T-helper 22 cell (primary cell): Measurements from ENCODE around the gene SPATA21.

Source experiments
- DNase-seq: peaks from one replicate; pipeline ENCODE4 v3.0.0-alpha.2; 2020; ENCODE audit warnings: low read depth

Gene SPATA21

DNA sequence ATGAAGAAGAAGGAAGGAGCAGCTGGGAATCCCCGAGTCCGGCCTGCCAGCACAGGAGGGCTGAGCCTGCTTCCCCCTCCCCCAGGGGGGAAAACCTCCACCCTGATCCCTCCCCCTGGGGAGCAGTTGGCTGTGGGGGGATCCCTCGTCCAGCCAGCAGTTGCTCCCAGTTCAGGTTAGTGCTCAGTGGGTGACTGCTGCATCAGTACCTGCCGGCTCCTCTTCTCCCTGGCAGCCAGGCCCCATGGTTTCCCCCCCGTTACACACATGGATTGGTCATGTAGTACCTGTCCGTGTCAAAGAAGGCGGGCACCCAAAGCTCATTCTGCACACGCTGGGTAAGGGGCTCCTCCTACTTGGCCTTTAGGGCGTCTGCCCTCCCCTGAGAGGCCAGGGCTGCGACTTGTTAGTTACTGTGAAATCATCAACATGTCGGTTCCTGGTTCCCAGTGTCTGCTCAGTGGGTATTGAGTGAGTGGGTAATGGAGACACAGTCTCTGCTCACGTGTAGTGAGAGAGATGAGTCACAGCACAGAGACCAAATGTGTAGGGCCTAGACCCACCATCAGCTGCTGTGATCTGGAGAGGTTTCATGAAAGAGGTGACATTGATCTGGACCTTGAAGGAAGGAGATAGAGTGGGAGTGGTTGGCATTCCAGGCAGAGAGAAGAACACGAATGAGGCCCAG is 14.8 kb upstream of the SPATA21 start:
- DNase-seq = no peak

DNA sequence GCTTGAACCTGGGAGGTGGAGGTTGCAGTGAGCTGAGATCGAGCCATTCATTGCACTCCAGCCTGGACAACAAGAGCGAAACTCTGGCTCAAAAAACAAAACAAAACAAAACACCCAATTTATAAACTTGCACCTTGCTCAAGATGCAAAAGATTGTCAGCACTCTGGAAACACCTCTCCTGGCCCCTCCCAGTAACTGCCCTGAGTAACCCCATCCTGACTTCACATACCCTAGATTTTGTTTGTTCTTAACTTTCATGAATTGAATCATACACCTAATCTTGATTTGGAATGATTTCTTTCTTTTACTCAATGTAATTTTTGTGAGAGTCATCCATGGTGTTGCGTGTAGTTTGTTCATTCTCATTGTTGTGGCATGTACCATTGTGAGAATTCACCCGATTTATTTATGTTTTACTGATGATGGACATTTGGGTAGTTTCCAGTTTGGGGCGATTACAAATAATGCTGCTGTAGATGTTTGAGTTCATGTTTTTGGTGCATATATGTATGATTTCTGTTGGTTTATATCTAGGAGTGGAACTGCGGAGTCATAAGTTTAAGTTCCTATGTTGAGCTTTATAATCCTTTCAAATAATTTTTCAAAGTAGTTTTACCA is 13.7 kb upstream of the SPATA21 start:
- no peak for DNase-seq

DNA sequence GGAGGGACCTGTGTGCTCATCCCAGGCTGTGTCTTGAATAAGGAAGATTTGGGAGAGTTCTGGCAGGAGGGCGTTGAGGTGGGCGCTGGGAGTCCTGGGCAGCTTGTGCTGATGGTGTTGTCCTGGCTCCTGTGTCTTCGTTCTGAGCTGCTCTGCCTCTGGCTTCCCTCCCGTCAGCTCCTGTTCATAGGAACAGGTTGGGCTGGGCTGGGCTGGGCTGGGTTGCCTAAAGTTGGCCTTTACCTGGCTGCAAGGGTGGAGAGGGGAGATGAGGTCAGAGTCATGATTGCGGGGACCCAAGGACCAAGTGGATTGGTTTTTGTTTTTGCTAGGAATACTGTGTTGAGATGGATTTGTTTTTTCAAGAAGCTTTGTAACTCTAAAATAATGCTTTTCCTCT is 12.4 kb upstream of the SPATA21 start:
- no peak for DNase-seq

DNA sequence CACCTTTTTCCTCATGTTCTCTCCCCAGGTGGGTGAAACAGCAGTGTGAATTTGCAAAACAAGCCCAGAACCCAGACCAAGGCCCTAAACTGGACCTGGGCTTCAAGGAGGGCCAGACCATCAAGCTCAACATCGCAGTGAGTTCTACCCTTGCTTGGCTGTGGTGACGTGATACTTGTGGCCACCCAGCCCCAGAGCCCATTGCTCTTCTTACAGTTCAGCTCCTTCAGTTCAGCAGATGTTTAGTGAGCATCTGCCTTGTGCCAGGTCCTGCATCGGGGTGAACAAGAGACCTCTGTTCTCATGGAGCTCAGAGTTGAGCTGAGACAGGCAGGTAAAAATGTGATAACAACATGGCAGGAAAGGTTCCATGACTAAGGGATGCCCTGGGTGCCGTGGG is 11.8 kb upstream of the SPATA21 start:
- DNase-seq = no peak

DNA sequence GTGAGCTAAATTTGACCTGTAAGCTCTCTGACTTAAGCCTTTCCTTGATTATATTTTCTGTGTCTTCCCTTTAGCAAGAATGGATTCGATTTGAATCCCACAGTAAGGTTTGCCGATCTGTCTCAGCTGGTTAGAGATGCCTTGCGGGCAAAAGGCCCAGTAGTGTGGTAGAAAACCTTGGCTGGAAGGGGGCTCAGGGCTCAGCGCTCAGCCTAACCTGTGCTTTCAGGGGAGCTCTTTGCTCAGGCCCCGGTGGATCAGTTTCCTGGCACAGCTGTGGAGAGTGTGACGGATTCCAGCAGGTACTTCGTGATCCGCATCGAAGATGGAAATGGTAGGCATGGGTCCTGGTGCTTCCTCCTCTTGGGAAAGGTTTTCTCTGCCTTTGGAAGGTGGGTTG is 10.4 kb upstream of the SPATA21 start:
- no peak for DNase-seq

DNA sequence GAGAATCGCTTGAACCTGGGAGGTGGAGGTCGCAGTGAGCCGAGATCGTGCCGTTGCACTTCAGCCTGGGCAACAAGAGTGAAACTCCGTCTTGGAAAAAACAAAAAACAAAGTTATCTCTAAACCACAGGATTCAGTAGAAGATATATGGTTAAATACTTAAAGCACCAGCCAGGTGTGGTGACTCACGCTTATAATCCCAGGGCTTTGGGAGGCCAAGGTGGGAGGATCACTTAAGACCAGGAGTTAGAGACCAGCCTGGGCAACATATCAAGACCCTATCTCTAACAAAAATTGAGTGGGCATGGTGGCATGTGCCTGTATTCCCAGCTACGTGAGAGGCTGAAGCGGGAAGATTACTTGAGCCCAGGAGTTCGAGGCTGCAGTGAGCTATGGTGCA is 8.9 kb upstream of the SPATA21 start:
- DNase-seq = no peak

DNA sequence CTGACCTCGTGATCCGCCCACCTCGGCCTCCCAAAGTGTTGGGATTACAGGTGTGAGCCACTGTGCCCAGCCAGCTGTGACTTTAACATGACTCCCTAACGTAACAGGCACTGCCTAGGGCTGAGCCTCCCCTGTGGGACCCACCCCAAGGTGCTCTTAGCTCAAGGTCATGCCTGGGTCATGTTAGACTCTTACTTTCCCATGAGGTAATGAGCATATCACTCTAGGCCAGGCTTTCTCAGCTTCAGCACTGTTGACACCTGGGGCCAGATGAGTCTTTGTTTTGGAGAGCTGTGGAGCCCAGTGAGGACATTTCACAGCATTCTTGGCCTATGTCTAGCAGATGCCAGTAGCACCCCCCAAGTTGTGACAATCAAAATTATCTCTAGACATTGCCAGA is 7.8 kb upstream of the SPATA21 start:
- no peak for DNase-seq

DNA sequence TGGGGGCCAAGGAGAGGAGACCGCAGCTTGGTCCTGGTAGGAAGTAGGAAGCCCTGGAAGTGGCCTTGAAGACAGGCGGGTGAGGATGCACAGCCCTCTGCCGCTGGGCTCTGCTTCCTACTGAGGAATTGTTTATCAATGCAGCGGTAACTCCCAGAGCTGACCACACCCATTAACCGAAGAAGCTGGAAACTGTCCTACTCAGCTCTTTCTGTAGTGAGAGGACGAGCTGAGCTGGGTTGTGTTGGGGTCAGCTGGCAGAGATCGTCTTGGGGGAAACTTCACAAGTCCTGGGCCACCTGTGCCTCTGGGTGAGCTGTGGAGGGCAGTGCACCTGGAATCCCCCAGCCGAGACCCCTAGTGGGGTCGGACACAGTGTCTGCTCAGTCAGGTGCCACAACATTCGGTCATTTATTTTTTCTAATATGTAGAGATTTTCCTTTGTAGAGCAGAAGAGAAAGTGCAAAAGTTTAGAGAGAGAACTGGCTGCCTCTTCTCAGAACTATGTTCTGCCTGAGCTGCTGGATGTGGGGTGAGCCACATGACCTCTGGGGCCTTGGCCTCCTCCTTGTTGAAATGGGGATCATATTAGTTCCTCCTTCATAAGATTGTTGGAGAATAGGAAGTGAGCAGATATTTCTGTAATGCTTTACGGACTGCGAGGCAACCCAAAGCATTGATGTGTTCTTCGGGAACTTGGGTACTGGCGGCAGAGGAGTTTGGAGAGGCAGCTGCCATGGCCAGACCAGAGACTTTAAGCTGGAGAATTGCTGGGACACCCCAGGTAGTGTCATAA is 6.9 kb upstream of the SPATA21 start:
- DNase-seq = no peak

DNA sequence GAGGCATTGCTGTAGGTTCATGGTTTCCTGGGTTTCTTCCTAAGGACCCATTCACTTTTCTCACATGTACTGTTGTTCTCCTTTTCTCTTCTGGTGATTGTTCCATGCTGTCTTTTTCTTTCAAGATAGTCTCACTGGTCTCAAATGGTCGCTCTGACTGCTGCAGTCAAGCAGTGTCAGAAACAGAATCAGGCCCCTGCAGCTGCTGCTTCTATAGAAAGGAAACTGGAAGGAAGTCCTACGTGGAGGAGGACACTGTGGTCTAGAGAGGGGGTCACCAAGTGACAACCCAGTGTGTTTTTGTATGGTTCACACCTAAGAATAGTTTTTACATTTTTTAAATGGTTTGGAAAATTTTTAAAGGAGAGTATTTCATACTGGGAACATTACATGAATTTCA is 5.7 kb upstream of the SPATA21 start:
- no peak for DNase-seq

DNA sequence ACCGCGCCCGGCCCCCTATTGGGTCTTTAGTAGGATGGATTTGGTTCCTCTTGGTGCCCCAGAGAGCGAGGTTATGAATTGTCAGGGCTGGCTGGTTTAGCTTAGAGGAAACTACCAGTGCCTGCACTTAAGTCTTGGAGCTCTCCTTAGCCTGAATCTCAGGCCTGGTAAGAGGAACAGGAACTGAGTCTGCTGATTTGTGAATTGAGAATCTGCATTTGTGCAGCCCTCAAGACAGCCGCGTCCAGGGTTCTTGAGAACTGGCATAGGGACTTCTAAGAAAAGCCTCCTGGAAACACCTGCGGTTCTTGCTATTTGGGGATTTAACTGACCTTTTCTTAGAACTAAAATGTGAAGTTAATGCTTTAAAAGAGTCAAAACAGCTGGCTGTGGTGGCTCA is 5.0 kb upstream of the SPATA21 start:
- DNase-seq = no peak

DNA sequence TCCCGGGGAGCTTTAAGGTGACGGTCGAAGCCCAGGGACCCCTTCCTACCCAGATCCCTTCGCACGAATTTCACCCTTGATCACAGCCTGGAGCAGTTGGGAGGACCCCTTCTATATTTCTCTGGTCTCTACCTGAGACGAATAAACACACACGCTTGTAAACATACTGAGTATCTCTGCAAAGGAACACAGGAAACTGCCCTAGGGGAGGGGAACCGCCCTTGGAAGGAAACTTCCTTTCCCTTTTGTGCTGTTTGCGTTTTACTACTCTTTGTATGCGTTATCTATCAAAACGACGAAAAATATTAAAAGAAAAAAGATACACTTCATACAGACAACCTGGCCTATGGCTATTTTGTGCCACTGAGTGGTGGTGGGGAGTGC is 4.0 kb upstream of the SPATA21 start:
- no peak for DNase-seq

DNA sequence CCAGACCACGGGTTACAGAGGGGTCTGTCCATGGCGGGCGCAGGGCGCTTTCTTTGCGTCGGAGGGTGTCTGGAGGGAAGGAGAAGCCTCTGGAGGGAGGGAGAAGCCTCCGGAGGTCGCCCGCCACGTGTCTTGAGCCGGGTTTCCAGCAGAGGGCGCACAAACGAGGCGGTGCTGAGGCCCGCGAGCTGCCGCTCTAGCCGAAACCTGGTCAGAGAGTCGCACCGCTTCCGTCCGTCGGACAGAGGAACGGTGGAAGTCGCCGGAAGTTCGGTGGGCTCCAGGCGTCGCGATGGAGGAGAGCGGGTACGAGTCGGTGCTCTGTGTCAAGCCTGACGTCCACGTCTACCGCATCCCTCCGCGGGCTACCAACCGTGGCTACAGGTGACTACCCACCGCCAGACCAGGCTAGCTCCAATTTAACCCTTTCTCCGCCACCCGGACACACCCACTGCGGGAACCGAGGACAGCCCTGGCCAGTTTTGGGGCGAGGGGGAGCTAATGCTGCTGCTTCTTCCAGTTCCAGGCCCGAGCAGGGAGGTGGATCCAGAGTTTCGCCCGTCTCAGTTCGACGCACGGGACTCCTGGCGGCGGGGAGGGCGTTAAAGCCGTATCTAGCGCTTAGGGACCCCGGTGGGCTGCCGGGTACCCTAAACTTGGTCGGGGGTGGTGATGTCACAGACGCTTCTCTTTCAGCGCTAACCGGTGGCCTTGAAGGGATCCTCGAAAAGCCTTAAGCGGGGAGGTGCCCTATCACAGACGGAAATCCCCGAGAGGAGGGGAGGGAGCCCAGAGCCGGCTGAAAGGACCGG is 3.5 kb upstream of the SPATA21 start, which contains the start of gene NECAP2:
TSS of gene NECAP2 (plus strand) at position 255 of the 812 bp plus-strand sequence. CDS start at position 293, 38 bp downstream.
- DNase-seq = peak; percentile 78

DNA sequence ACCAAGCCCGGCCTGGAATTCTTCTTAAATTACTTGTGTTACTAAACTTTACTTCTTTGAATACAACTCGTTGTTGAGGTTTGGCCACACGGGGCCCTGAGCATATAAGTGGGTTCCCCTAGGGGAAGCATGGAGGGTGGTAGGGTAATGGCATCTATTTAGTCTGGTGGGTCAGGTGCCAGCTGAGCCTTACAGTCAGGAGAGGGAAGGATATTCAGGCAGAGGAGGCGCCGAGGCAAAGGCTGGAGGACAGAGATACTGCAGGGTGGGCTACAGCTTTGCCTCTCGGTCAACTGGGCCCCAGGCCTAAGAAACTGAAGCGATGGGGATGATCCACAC is 2.9 kb upstream of the SPATA21 start:
- no peak for DNase-seq

DNA sequence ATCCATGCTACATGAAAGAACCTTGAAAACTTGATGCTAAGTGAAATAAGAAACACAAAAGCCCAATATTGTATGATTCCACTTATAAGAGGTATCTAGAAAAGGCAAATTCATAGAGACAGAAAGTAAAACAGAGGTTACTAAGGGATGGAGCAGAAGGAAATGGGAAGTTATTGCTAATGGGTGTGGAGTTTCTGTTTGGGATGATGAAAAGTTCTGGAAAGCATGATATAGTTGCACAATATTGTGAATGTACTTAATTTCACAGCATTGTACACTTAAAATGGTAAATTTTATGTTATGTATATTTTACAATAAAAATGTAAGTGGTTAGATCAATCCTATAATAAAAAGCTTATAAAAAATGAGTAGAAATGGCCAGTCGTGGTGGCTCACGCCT is 1.7 kb upstream of the SPATA21 start:
- DNase-seq = no peak

DNA sequence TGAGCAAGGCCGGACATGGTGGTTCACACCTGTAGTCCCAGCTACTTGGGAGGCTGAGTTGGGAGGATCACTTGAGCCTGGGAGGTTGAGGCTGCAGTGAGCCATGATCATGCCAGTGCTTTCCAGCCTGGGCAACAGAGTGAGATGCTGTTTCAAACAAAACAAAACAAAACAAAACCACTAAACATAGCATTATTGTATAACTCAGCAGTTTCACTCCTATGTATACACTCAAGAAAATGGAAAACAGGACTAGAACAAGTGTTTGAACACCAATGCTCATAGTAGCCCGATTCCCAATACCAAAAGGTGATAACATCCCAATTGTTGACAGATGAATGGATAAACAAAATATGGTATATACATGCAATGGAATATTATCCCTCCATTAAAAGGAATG is 1.3 kb upstream of the SPATA21 start:
- DNase-seq = no peak

DNA sequence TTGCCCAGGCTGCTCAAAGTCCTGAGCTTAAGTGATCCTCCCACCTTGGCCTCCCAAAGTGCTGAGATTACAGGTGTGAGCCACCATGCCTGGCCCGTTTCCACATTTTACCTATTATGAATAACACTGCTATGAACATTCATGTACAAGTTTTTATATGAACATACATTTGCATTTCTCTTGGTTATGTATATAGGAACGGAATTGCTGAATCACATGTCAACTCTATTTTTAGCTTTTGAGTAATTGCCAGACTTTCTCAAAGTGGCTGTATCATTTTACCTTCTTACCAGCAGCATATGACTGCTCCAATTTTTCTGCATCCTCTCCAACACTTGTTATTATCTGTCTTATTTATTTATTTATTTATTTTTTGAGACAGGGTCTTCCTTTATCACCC is 2.7 kb downstream of the SPATA21 start:
- no peak for DNase-seq

DNA sequence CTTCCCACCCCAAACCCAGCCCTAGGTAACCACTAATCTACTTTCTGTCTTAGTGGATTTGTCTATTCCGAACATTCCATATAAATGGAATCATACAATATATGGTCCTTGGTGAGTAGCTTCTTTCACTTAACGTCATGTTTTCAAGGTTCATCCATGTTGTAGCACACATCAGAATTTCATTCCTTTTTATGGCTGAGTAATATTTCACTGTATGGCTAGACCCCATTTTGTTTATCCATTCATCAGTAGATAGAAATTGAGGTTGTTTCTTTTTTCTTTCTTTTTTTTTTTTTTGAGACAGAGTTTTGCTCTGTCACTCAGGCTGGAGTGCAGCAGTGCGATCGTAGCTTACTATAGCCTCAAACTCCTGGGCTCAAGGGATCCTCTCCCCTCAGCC is 3.2 kb downstream of the SPATA21 start:
- no peak for DNase-seq

DNA sequence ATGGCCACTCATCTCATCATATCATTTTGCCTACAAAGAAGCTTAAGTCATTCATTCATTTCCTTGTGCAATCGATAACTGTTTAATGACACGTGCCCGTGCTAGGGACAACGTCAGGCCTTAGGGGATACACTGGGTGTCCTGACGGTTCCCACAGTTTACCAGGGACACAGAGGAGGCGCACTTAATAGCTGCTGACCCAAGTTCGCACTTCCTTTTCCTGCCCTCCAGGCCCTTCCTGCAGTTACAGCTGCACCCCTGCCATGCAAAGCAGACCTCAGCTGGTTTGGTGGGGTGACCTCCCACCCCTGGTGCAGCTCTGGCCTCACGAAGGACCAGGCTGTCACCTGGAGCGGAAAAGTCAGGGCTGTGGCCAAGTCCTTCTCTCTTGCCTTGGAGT is 4.2 kb downstream of the SPATA21 start:
- DNase-seq = no peak

DNA sequence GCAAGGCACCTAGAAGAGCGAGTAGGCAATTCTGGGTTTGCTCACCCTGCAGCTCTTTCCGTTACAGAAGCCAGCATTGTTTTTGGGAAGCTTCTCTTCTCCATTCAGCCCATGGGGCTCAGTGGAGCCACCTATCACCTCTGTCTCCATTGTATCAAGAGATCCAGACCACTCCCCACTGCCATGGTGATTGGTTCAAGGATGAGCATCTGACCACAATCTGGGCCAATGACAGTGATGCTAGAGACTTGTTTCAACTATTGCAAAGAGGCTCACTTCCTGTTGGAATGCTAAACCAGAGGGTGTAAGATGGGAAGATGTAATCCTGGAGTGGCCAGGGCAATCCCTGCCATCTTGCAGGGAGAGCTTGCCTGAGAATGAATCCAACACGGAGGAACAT is 6.6 kb downstream of the SPATA21 start:
- no peak for DNase-seq

DNA sequence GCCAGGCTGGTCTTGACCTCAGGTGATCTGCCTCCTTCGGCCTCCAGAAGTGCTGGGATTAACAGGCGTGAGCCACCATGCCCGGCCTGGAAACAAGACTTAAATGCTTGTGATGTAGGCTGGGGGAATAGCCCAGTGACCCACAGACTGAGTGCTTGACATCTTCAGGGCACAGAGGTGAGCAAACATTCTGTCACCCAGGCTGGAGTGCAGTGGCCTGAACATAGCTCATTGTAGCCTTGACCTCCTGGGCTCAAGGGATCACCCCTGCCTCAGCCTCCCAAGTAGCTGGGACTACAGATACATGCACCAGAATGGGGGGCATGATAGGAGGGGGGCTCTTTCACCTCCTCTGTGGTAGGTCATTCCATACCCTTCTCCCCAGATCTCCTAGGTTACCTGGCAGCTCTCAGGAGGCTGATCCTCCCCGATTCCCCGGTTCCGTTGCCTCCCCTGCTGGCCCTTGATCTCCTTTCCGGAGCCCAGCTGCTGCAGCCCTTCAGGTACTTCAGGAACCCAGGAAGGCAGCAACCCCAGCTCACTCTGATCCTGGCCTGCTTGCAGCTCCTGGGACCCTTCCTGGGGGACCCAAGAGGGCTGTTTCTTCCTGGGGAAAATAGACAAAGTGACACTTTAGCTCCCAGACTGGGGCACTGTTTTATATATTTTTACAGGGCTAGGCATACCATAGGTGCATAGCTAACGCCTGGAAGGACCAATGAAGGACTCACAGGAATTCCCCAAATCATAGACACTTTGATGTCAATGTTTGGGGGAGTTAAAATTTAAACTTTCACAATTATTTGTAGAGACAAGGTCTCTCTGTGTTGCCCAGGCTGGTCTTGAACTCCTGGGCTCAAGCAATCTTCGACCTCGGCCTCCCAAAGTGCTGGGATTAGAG is 11.8 kb downstream of the SPATA21 start:
- no peak for DNase-seq

DNA sequence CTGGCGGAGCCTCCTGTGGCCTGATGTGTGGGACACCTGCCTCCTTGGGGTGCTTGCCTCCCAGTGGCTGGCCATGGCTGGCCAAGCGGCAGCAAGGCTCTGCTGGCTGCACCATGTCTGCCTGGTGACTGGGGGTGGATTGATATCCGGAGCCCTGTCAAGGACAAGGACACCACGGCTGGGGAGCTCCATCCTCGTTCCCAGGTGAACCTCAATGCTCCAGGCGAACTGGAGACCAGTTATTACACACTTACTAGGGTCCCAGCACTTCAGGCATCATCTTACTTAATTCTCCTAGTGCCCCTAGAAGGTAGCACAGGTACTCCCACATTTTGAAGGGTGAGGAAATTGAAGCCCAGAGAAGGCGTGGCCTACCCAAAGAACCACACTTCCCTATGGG is 15.2 kb downstream of the SPATA21 start:
- no peak for DNase-seq

DNA sequence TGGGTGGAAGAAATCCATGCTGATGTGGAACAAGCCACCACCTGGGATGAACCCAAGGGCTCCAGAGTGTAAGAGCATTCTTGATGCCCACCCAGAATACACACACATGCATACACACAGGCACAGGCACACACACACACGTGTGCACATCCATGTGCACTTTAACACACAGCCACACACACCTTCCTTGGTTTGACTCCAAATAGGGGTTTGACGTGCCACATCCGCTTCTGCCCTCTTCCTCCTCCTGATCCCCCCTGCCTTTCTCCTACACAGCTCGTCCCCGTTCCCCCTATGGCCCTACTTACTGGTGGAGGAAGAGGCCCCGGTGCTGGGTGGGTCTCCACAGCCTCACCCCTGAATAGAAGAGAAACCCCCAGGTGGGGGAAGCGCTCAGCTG is 16.0 kb downstream of the SPATA21 start:
- no peak for DNase-seq
